ENCODE measurements around the gene PHACTR3. TPM values are rescaled to one million over a fixed set of nuclear protein-coding genes. Genes with fewer than 3 reads are reported as not detected.

Gene PHACTR3
- total RNA-seq, 1 experiment from 2014 or later = 10.0 TPM

DNA sequence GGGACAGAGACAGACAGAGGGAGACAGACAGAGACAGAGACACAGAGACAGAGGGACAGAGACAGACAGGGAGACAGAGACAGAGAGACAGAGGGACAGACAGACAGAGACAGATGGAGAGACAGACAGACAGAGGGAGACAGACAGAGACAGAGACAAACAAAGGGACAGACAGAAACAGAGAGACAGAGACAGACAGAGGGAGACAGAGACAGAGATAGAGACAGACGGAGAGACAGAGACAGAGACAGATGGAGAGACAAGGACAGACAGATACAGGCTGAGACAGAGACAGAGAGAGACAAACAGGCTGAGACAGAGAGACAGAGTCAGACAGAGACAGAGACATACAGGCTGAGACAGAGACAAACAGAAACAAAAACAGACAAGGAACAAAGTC is 39.4 kb upstream of the PHACTR3 start:
- H3K9me3 Mint-ChIP-seq (ENCODE audit: low read depth, unreplicated experiment) = no peaks in the 10 kb centered on the region
- CTCF ChIA-PET = no interaction called here
- intact Hi-C loops (cut with micrococcal nuclease; ENCODE audit: unreplicated experiment) = no loop called here
- no peaks in the 10 kb centered on the region for H3K36me3 Mint-ChIP-seq (ENCODE audit: insufficient read depth, unreplicated experiment)
- BruUV-seq (replicated peaks) = no TSS peak
- peaks cover 32% of the 10 kb centered on the region for H3K27me3 Mint-ChIP-seq (ENCODE audit: unreplicated experiment)
- TF ChIP-seq, protein P1, sequence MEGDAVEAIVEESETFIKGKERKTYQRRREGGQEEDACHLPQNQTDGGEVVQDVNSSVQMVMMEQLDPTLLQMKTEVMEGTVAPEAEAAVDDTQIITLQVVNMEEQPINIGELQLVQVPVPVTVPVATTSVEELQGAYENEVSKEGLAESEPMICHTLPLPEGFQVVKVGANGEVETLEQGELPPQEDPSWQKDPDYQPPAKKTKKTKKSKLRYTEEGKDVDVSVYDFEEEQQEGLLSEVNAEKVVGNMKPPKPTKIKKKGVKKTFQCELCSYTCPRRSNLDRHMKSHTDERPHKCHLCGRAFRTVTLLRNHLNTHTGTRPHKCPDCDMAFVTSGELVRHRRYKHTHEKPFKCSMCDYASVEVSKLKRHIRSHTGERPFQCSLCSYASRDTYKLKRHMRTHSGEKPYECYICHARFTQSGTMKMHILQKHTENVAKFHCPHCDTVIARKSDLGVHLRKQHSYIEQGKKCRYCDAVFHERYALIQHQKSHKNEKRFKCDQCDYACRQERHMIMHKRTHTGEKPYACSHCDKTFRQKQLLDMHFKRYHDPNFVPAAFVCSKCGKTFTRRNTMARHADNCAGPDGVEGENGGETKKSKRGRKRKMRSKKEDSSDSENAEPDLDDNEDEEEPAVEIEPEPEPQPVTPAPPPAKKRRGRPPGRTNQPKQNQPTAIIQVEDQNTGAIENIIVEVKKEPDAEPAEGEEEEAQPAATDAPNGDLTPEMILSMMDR (IDR thresholded peaks at IDR 0.05; ENCODE audit: unreplicated experiment) = no peak
- H3K27ac Mint-ChIP-seq (ENCODE audit: unreplicated experiment) = no peak overlapping the region
- no peak overlapping the region for H3K4me3 Mint-ChIP-seq (ENCODE audit: low read depth, unreplicated experiment)
- H3K4me1 Mint-ChIP-seq (ENCODE audit: low read depth, unreplicated experiment) = no peaks in the 10 kb centered on the region
- no peak for DNase-seq

DNA sequence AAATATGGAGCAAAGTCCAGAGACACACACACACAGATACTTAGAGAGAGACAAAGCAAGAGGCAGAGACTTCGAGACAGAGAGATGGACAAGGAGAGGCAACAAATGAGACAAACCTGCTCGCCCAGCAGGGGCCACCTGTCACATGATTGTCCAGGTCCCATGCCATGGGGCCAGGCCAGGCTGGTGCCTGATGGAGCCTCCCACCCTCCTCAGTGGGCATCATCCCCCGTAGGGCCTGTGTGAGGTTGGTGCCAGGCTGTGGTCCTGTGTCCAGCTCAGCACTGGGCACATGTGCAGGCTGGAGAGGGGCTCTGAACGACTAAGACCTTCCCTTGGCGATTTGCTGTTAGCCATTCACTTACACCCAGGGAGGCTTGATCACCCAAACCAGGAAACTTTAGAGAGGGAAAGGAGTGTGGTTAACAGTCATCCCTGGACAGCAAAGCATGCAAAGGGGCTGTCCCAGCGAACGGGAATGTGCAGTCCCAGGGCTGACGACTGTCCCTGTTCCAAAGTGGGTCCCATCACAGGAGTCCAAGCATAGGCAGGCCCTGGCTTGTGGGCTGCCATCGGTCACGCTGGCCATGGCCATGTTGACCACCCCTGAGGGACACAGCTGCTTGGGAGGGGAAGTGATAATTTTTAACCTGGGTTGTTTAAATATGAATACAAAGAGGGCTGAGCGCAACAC is 38.4 kb upstream of the PHACTR3 start:
- peaks cover 32% of the 10 kb centered on the region for H3K27me3 Mint-ChIP-seq (ENCODE audit: unreplicated experiment)
- H3K36me3 Mint-ChIP-seq (ENCODE audit: insufficient read depth, unreplicated experiment) = no peaks in the 10 kb centered on the region
- no TSS peak for BruUV-seq (replicated peaks)
- TF ChIP-seq, protein P1 (IDR thresholded peaks at IDR 0.05; ENCODE audit: unreplicated experiment) = no peak
- intact Hi-C loops (cut with micrococcal nuclease; ENCODE audit: unreplicated experiment) = no loop called here
- CTCF ChIA-PET = no interaction called here
- no peak overlapping the region for H3K4me3 Mint-ChIP-seq (ENCODE audit: low read depth, unreplicated experiment)
- no peaks in the 10 kb centered on the region for H3K9me3 Mint-ChIP-seq (ENCODE audit: low read depth, unreplicated experiment)
- no peak overlapping the region for H3K27ac Mint-ChIP-seq (ENCODE audit: unreplicated experiment)
- H3K4me1 Mint-ChIP-seq (ENCODE audit: low read depth, unreplicated experiment) = no peaks in the 10 kb centered on the region
- DNase-seq = no peak

- no TSS peak for BruUV-seq (replicated peaks)
- H3K27me3 Mint-ChIP-seq (ENCODE audit: unreplicated experiment) = peaks cover 38% of the 10 kb centered on the region
- no peak for DNase-seq
Observed at GRCh38 chr20:59566631-59567524, 37.5 kb upstream of the PHACTR3 start.

DNA sequence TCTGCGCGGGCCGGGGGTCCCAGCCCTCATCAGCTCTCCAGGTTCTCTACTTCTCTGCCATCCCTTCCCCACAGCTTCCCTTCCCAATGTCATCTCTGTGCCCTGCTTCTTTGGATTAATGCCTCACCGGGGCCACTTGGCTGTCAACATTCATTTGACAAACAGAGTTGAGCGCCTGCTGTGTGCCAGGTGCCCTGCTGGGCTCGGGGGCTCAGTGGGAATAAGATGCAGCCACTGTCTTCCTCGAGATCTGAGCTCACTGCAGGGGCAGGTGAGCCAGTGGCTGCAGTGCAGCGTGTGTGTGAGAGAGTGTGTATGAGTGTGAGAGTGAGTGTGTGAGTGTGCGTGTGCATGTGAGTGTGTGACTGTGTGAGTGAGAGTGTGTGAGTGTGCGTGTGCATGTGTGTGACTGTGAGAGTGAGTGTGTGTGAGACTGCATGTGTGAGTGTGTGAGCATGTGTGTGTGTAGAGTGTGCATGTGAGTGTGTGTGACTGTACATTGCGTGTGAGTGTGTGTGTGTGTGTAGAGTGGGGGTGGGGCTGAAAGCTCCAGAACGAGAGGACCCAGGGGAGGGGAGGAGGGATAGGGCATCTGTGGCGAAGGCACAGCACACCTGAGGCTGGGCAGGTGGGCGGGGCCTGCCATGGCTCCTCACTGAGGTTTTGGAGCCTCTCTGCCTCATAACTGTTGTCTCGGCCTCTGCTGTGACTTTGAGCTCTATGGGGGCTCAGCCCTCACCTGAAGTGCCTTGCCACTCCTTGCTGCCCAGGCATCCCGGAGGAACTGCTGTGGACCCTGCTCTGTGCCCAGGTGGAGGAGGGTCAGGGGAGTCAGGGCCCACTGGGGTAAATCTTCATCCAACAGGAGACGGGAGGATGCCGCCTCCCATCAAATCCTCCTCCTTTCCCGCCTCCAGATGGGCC is 36.5 kb upstream of the PHACTR3 start:
- no peak for DNase-seq
- TF ChIP-seq, protein P1 (IDR thresholded peaks at IDR 0.05; ENCODE audit: unreplicated experiment) = no peak
- CTCF ChIA-PET = no interaction called here
- intact Hi-C loops (cut with micrococcal nuclease; ENCODE audit: unreplicated experiment) = no loop called here
- no TSS peak for BruUV-seq (replicated peaks)
- no peaks in the 10 kb centered on the region for H3K9me3 Mint-ChIP-seq (ENCODE audit: low read depth, unreplicated experiment)
- H3K4me3 Mint-ChIP-seq (ENCODE audit: low read depth, unreplicated experiment) = no peak overlapping the region
- H3K36me3 Mint-ChIP-seq (ENCODE audit: insufficient read depth, unreplicated experiment) = no peaks in the 10 kb centered on the region
- no peak overlapping the region for H3K27ac Mint-ChIP-seq (ENCODE audit: unreplicated experiment)
- H3K27me3 Mint-ChIP-seq (ENCODE audit: unreplicated experiment) = peaks cover 47% of the 10 kb centered on the region
- no peaks in the 10 kb centered on the region for H3K4me1 Mint-ChIP-seq (ENCODE audit: low read depth, unreplicated experiment)

More at GRCh38 chr20:59566631-59567524, 37.5 kb upstream of the PHACTR3 start:
- TF ChIP-seq, protein P1 (IDR thresholded peaks at IDR 0.05; ENCODE audit: unreplicated experiment) = no peak
- H3K27ac Mint-ChIP-seq (ENCODE audit: unreplicated experiment) = no peak overlapping the region
- H3K4me1 Mint-ChIP-seq (ENCODE audit: low read depth, unreplicated experiment) = no peaks in the 10 kb centered on the region
- intact Hi-C loops (cut with micrococcal nuclease; ENCODE audit: unreplicated experiment) = no loop called here
- no peaks in the 10 kb centered on the region for H3K9me3 Mint-ChIP-seq (ENCODE audit: low read depth, unreplicated experiment)
- no peaks in the 10 kb centered on the region for H3K36me3 Mint-ChIP-seq (ENCODE audit: insufficient read depth, unreplicated experiment)
- CTCF ChIA-PET = no interaction called here
- no peak overlapping the region for H3K4me3 Mint-ChIP-seq (ENCODE audit: low read depth, unreplicated experiment)
